Activated CD8-positive, alpha-beta memory T cell treated with anti-CD3 and anti-CD28 coated beads, Interleukin-2, amount 50 U/mL, for 24 hours (primary cell): Measurements from ENCODE around the gene ELAVL1.
"Not testable (repeated sequence)": the region's sequence is repeated elsewhere in the genome, so short reads cannot be mapped to it uniquely, and the experiment has no call there.

Source experiments
- DNase-seq: peaks from one replicate; pipeline ENCODE4 v3.0.0-alpha.2; 2020; ENCODE audit errors: extremely low read depth

ELAVL1 gene

DNA sequence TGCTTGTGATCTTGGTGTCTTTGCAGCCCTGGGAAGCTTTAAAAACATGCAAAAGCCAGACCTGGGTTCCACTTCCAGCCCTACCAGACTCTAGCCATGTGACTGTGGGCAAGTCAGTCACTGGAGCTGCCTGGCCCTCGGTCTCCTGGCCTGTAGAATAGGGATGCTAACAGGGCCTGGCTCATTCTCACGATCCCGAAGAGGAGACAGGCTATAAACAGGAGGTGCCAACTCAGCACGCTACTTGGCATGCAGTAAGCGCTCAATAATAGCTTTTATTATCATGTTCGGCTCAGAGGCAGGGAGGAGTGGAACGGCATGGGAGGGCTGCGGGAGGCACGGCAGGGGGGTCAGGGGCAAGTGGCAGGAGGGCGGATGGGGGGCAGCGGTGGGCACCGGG lies 81.2 kb downstream of the ELAVL1 start:
- DNase-seq, result no peak

DNA sequence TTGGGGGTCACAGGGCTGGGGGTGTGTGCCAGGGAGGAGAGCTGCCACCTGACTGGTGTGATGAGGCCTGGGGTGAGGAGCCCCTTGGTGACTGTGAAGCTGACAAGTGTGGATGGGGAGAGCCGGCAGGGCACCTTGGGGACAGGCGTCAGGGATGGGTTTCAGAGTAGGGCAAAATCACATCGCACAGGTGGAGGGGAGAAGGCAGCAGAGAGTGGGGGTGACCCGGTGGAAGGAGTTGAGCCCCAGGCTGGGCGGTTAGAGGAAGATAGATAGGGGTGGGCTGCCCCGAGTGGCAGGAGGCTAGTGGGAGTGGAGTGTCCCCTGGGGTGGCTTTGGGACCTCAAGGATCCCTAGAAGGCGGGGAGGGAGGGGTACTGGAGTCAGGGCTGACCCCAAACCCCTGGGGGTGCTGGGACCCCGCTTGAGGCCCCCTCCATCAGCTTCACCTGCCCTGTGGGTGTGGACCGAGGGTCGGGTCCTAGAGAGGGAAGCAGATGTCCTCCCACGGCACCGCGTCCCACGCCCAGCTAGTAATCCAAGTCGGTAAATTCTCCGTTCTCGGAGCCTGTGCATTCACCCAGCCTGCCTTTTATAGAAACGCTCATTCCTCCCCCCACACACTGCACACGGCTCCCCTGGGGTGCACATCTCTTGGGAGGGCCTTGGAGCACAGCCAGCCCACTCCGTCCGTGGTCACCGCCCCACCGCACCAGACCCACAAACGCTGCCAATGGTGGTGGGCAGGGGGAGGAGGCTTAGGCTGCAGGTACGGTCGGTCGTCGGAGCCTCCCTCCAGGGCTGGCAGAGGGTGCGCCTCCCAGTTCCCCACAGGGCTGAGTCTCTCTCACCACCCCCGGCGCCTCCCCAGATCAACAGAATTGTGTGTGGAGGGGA lies 81.9 kb downstream of the ELAVL1 start:
- no peak for DNase-seq

DNA sequence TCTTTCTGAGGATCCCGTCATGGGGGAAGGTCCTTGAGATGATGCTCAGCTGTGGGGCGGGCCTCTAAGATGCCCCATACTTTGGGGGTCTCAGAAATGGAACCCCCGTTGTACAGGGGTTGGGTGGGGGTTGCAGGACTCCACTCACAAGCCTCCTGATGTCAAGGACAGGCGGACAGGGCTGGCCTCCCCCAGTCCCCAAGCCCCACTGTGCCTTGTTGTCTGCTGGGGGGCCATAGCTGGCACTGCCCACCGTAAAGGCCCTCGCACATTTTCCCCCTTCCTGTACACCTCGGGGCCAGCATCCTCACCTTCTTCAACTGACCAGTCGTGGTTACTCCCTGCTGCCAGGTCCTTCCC lies 82.6 kb downstream of the ELAVL1 start:
- DNase-seq, result no peak

DNA sequence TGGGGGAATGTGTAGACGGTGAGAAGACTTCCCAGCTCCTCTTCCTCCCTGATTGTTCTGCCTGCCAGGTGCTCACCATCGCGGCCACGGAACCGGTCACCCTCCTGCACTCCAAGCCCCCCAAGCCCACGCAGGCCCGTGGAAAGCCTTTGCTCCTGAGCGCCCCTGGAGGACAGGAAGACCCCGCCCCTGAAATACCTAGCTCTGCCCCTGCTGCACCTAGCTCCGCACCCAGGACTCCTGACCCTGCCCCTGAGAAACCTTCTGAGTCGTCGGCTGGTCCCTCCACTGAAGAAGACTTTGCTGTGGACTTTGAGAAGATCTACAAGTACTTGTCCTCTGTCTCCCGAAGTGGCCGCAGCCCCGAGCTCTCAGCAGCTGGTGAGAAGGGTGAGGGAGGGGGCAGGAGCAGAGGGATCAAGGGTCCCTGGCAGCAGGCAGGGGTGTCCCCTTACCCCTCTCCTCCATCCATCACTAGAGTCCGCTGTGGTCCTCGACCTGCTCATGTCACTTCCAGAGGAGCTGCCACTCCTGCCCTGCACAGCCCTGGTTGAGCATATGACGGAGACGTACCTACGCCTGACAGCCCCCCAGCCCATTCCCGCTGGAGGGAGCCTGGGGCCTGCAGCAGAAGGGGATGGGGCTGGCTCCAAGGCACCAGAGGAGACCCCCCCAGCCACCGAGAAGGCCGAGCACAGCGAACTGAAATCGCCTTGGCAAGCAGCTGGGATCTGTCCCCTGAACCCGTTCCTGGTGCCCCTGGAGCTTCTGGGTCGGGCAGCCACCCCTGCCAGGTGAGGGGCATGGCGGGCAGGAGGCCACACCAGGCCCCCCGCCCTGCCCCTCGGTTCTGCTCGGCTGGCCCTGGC lies 83.2 kb downstream of the ELAVL1 start:
- no peak for DNase-seq

DNA sequence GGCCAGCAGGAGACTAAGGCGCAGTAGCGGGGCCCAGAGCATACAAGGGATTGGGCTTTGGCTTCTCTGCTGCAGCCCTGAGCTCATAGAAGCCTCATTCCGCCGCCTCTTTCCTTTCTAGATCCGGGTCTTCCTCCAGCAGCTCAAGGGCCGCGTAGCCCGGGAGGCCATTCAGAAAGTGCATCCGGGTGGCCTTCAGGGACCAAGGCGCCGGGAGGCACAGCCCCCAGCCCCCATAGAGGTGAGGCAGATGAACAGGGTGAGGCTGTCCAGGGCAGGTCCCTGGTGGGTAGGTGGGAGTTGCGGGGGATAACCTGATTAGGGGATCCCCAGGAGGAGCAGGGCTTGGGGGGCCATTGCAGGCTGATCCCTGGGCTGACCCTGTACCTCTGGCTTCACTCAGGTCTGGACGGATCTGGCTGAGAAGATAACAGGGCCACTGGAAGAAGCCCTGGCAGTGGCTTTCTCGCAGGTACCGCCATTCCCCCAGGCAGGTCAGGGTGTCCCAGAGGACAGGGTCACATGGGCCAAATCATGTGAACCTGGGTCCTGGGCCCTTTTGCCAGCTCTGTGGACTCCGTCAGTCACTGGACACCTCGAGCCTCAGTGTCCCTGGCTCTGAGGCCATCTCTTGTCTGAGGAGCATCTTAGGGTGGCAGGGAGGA lies 84.0 kb downstream of the ELAVL1 start:
- DNase-seq, result no peak

DNA sequence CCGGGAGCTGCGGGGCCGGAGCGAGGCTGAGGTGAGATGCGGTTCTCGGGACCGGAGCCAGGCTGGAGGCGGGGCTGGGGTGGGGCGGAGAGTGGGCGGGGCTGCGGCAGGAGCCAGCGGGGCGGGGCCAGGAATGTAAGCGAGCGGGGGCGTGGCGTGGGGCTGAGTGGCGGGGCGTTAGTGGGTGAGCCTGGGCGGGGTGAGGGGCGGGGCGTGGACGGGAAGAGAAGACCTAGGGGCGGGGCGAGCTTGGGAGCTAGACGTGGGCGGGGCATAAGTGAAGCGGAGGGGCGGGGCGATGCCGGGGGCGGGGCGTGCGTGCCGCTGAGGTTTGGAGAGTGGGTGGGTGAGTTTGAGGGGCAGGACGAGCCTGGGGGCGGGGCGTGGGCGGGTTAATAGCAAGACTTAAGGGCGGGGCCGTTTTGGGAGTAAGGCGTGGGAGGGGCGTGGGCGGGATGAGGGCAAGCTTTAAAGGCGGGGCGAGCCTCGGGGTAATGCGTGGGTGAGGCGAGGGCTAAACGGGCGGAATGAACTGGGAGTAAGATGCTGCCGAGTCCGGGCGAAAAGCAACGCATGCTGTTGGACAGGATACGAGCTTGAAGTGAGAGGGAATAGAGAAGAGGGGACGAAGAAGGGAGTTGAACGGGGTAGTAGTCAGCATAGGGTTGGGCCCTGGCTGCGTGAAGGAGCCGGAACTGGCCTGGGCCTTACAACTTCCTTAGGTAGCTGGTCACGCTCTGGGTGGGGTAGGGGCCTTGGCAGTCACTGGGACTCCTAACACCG lies 84.7 kb downstream of the ELAVL1 start:
- peak; percentile 98 for DNase-seq

DNA sequence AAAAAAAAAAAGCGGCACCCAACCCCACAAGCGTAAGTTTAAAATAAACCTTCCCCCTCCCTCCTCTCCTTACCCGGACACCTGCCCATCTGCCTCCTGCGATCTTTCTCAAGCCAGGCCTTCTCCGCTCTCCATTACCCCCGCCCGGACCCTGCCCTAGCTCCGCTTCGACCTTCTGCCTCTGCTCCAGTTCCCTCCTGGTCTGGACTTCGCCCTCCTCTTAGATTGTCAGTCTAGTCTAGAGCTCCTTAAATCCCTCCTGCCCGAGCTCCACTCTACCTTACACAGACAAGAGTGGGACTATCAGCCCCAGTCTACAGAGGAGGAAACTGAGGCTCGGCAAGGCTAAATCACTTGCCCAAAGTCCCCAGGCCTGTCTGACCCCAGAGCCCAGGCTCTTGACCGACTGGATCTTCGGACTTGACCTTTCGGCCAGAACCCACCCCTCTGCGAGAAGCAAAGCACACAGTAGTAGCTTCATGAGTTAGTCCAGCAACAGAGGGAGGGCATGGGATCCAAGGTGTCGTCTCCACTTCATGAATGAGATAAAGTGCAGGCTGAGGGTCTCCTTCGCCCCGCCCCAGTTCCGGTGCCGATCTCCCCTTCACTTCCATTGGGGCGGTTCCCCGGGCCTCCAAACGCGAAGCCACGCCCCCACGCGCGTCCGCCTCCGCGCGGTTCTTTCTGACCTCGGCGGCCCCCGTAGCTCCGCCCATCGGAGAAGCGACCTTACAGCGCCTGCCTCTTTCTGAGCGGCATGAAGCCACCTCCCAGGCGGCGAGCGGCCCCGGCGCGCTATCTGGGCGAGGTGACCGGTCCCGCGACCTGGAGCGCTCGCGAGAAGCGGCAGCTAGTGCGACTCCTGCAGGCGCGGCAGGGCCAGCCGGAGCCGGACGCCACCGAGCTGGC lies 85.6 kb downstream of the ELAVL1 start, which contains the start of gene SNAPC2:
SNAPC2 (plus strand) TSS at position 729 of the 909 bp plus-strand sequence; CDS start at position 758, 29 bp downstream.
- peak; percentile 91 for DNase-seq

DNA sequence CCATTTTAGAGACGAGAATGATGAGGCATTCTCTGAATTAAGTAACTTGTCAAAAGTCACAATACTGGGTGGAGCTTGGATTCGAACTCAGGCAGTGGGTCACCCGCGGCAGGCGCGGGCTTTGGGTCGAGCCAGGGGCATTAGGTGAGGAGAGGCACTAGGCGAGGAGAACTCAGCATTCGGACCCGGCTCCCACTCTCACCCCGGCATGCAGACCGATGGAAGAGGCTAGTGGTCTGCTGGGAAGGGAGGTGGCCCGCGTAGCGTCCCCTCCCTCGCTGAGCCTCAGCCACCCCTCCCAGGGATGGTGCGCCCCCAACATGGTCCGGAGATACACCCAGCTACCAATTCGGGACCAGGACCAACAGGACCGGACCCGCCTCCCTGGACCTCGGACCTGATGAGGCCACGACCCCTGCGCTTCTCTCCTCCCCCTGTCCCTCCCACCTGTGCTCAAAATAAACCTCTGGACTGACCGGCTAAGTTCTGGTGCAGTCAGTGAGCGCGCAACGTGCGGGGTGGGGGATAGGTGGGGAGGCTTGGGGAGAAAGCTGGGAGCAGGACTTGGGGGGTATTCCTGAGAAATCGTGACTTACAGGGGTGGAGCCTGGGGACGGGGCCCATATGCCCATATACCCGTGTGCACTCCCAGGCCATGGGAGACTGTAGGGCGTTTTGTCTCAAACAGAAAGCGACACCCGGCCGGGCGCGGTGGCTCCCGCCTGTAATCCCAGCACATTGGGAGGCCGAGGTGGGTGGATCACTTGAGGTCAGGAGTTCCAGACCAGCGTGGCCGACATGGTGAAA lies 86.6 kb downstream of the ELAVL1 start:
- DNase-seq, result no peak

DNA sequence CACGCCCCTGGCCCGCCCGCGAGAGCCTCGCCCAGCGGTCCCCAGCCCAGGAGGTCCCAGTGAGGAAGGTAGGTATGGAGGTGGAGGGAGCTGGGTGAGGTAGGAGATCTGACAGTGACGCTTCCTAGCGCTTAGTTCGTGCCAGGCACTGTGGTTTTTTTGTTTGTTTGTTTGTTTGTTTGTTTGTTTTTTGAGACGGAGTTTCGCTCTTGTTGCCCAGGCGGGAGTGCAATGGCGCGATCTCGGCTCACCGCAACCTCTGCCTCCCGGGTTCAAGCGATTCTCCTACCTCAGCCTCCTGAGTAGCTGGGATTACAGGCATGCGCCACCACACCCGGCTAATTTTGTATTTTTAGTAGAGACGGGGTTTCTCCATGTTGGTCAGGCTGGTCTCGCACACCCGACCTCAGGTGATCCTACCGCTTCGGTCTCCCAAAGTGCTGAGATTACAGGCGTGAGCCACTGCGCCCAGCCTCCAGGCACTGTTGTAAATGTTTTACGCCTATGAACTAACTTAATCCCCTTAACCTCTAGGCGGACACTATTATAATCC lies 87.3 kb downstream of the ELAVL1 start:
- not testable (repeated sequence) for DNase-seq

DNA sequence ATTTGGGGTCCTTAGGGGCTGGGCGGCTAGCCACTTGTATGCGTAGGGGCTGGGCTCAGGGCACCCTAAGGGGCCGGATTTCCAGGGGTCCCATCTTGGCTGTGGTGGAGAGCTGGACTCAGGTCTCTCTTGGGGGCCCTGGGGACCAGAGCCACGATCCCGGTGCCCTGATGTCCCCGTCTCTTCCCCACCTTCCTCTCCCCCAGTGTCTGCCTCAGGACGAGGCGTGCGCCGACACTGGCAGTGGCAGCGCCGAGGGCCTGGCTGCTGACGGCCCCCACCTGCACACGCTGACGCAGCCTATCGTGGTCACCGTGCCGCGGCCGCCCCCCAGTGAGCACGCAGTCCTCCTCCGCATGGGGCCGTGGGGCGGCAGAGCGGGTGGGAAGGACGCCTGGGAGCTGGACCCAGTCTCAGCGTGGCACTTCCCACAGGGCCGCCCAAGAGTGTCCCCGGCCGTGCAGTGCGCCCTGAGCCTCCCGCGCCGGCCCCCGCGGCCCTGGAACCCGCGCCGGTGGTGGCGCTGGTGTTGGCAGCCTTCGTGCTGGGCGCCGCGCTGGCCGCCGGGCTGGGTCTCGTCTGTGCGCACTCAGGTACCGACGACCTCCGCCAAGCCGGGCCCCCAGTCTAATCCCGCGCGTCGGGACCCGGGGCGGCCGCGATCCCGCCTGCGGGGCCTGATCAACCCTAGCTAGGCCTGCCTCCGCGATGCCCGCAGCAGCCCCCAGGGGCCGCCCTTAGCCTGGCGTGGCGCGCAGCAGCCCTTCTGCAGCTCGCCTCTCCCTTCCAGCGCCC lies 88.0 kb downstream of the ELAVL1 start:
- DNase-seq, result no peak

DNA sequence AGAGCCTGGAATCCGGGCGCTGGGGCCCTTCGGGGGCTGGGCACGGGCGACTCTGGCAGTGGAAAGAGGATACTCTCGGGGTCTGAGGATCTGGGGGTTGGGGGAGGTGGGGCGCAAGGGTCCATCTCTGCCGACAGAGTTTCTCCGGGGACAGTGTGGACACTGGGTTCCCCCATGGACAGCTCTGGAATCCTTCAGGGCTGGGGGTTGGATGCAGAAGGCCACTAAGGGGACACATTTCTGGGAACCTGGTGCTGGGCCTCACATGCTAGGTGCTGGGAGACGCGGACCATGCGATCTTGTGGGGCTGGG lies 88.5 kb downstream of the ELAVL1 start:
- DNase-seq, result no peak

DNA sequence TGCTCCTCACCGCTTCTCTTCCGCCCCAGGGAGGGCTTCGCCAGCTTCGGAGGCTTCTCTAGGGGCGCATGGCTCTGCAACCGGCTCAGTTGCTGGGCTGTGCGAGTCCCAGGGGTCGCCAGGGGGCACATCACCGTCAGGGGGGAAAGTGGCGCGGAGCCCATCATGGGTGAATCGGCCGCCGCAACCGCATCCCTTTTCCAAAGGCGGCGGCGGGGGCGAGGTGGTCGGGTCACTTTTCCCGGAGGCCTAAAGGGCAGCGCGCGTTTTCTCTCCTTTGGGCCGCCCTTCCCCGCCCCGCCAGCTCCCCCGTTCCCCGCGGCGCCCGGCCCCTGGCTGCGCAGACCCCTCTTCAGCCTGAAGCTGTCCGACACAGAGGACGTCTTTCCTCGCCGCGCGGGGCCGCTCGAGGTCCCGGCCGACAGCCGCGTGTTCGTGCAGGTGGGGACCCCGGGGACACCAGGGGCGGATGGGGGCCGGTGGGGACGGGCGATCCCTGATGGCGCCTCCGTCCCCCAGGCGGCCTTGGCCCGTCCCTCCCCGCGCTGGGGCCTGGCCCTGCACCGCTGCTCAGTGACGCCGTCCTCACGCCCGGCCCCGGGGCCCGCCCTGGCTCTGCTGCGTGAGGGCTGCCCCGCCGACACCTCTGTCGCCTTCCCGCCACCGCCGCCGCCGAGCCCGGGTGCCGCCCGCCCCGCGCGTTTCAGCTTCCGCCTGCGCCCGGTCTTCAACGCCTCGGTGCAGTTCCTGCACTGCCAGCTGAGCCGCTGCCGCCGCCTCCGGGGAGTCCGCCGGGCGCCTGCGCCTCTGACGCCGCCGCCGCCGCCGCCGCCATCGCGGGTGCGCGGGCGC lies 89.1 kb downstream of the ELAVL1 start:
- DNase-seq, result no peak

DNA sequence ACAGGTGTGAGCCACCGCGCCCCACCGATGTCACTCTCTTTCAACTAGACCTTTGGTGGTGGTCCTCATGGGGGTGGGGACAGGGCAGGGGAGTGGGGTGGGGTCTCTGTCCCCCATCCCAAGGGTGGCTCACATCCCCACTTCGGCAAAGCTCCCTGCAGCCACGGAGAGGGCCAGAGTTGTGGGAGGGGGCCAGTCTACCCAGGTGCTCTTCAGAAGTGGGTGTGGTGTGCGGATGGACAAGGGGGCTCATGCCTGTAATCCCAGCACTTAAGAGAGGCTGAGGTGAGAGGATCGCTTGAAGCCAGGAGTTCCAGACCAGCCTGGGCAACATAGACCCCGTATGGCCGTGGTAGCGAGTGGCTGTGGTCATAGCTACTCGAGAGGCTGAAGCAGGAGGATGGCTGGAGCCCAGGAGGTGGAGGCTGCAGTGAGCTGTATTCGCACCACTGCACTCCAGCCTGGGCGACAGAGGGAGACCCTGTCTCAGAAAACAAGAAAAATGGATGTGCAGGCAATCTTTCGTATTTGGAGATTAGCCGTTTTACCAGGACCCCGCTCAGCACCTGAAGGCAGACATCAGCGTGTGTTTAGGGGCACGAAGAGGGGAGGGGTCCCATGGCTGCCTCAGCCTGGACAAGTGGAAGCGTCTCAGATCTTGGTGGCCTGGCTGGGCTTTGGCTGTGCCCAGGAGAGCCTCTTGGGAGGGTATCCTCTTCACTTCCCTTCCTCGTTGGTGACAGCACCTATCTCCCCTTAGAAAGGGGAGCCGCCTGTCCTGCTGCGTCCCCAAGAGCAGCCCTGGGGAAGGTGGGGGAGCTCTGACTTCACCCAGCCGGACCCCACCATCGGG lies 90.0 kb downstream of the ELAVL1 start:
- no peak for DNase-seq

DNA sequence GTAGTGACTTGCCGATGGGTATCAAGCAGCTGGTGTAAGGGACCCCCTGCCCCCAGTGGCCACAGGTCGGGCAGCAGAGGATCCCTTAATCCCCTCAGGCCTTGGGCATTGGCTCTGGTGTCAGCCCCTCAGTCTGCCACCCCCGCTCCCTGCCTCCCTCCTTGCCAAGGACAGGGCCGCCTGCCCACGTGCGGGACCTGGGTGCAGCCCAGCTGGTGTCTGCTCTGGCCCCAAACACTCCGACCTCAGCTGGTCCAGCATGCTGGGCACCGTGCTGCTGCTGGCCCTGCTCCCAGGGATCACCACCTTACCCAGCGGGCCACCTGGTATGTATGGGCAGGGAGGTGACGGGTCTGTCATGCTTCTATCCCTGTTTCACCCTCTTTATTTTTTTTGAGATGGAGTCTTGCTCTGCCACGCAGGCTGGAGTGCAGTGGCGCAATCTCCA lies 90.8 kb downstream of the ELAVL1 start, which contains the start of gene TGFBR3L:
TGFBR3L (plus strand) TSS at position 233 of the 448 bp plus-strand sequence.
- no peak for DNase-seq

DNA sequence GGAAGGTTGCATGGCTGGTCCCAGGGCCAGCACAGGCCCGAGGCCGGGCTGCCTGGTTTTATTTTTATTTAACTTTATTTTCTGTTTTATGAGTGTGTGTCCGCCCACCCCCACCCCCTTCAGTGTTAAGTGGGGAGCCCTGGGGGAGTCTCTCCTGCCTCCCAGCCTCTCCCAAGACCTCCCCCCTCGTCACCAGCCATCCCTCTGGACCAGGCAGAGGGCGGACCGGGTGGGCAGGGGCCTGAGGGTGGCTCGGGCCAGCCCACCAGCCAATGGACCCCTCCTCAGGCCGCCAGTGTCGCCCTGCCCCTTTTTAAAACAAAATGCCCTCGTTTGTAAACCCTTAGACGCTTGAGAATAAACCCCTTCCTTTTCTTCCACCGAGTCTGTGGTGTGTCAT lies 91.3 kb downstream of the ELAVL1 start:
- DNase-seq, result no peak

DNA sequence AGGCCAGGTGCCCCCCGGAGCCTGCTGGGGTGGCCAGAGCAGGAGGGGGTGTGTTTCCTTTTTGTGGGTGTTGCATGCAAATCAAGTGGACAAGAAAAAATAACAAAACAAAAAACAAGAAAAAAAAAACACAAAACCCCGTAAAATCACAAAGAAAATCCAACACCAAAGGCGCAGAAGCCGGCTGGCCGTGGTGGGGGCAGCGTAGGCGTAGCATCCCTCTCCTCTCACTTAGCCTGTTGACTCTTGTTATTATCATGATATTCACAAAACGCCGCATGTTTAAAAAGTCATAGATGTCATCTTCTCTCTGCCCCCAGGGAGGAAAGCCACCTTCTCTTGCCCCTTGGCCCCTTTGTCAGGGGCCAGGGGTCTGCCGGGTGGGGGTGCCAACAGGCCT lies 91.8 kb downstream of the ELAVL1 start:
- DNase-seq, result no peak
